GM12891 (cell line): ENCODE results near the gene CNTN5.

ENCODE experiments used
- DNase-seq: peaks from one replicate; pipeline ENCODE4 v3.0.0; 2011; ENCODE audit warnings: low spot score; ENCODE audit not compliant: insufficient read length
- FAIRE-seq: peaks from 2 replicates; lab custom pipeline; 2011; peaks lifted over from hg19 to GRCh38; lab: Jason Lieb, UNC
- PAX5 ChIP-seq: IDR thresholded peaks from 2 replicates; pipeline ENCODE4 v1.6.1; 2011; ENCODE audit warnings: low read length, moderate library complexity, mild to moderate bottlenecking; ENCODE audit not compliant: insufficient read depth, severe bottlenecking
- POLR2A ChIP-seq: IDR thresholded peaks from 2 replicates; pipeline ENCODE4 v1.6.1; 2011; ENCODE audit warnings: low read depth, low read length, control low read depth
- POLR2AphosphoS5 ChIP-seq: IDR thresholded peaks from 2 replicates; pipeline ENCODE4 v1.6.1; 2011; ENCODE audit warnings: low read depth, low read length, control low read depth
- POU2F2 ChIP-seq: IDR thresholded peaks from 2 replicates; pipeline ENCODE4 v1.6.1; 2011; ENCODE audit warnings: low read depth, mild to moderate bottlenecking, control low read depth, low read length, moderate library complexity
- SPI1 ChIP-seq: IDR thresholded peaks from 2 replicates; pipeline ENCODE4 v1.6.1; 2011; ENCODE audit warnings: low read depth, low read length, control low read depth
- TAF1 ChIP-seq: IDR thresholded peaks from 2 replicates; pipeline ENCODE4 v1.6.1; 2011; ENCODE audit warnings: low read depth, low read length, control low read depth

CNTN5 gene

GRCh38 chr11:100163471-100163870 is 1142.7 kb downstream of the CNTN5 start:
- FAIRE-seq (no peak), DNase-seq (no peak)
- TF ChIP-seq SPI1, result no peak
- TF ChIP-seq POLR2A, result no peak
- no peak for TF ChIP-seq TAF1
- no peak for TF ChIP-seq POU2F2
- no peak for TF ChIP-seq POLR2AphosphoS5
- no peak for TF ChIP-seq PAX5

- TF ChIP-seq TAF1, result no peak
- TF ChIP-seq PAX5, result no peak
- TF ChIP-seq POU2F2, result no peak
- no peak for TF ChIP-seq POLR2A
- TF ChIP-seq POLR2AphosphoS5, result no peak
- no peak for TF ChIP-seq SPI1
- FAIRE-seq (no peak), DNase-seq (no peak)
Observed at GRCh38 chr11:100174881-100175280, 1154.1 kb downstream of the CNTN5 start.

- no peak for TF ChIP-seq PAX5
- TF ChIP-seq SPI1, result no peak
- no peak for TF ChIP-seq POLR2A
- TF ChIP-seq TAF1, result no peak
- TF ChIP-seq POU2F2, result no peak
- no peak for TF ChIP-seq POLR2AphosphoS5
- DNase-seq (no peak), FAIRE-seq (no peak)
Observed at GRCh38 chr11:100176456-100176855, 1155.7 kb downstream of the CNTN5 start.

- TF ChIP-seq PAX5 (no peak), POLR2A (no peak), POLR2AphosphoS5 (no peak), TAF1 (no peak), POU2F2 (no peak), SPI1 (no peak)
- no peak for DNase-seq
- FAIRE-seq, result no peak
Observed at GRCh38 chr11:100177651-100178050, 1156.9 kb downstream of the CNTN5 start.

GRCh38 chr11:100182350-100182749 is 1161.6 kb downstream of the CNTN5 start:
- DNase-seq, result no peak
- no peak for FAIRE-seq
- TF ChIP-seq POU2F2, result no peak
- no peak for TF ChIP-seq POLR2AphosphoS5
- no peak for TF ChIP-seq PAX5
- no peak for TF ChIP-seq POLR2A
- no peak for TF ChIP-seq SPI1
- TF ChIP-seq TAF1, result no peak

- TF ChIP-seq POLR2AphosphoS5 (no peak), PAX5 (no peak), SPI1 (no peak), POLR2A (no peak), TAF1 (no peak), POU2F2 (no peak)
- DNase-seq (no peak), FAIRE-seq (no peak)
Observed at GRCh38 chr11:100182927-100183326, 1162.2 kb downstream of the CNTN5 start.

- TF ChIP-seq PAX5, result no peak
- no peak for TF ChIP-seq POLR2A
- no peak for TF ChIP-seq SPI1
- no peak for TF ChIP-seq POU2F2
- TF ChIP-seq POLR2AphosphoS5, result no peak
- no peak for TF ChIP-seq TAF1
- FAIRE-seq, result no peak
- no peak for DNase-seq
Observed at GRCh38 chr11:100185588-100185987, 1164.8 kb downstream of the CNTN5 start.

GRCh38 chr11:100188137-100188783 is 1167.5 kb downstream of the CNTN5 start:
- TF ChIP-seq POLR2A (no peak), TAF1 (no peak), POLR2AphosphoS5 (no peak), POU2F2 (no peak), PAX5 (no peak), SPI1 (no peak)
- no peak for DNase-seq
- no peak for FAIRE-seq

- TF ChIP-seq POLR2A, result no peak
- no peak for TF ChIP-seq TAF1
- TF ChIP-seq POLR2AphosphoS5, result no peak
- no peak for TF ChIP-seq POU2F2
- TF ChIP-seq SPI1, result no peak
- TF ChIP-seq PAX5, result no peak
- DNase-seq (no peak), FAIRE-seq (no peak)
Observed at GRCh38 chr11:100190395-100190794, 1169.6 kb downstream of the CNTN5 start.

GRCh38 chr11:100192181-100192580 is 1171.4 kb downstream of the CNTN5 start:
- no peak for DNase-seq
- no peak for TF ChIP-seq PAX5
- no peak for TF ChIP-seq POLR2A
- TF ChIP-seq POU2F2, result no peak
- no peak for TF ChIP-seq SPI1
- no peak for TF ChIP-seq TAF1
- no peak for TF ChIP-seq POLR2AphosphoS5
- FAIRE-seq, result no peak
